SU-DHL-6 (cell line): Measurements from ENCODE around the gene BASP1.

Experiments
- CTCF ChIP-seq: fragments of 200-600 bp; sonication (generic); IDR thresholded peaks from one replicate; pipeline ENCODE4 v1.5.1; 2017; ENCODE audit warnings: antibody characterized with exemption, mild to moderate bottlenecking, low read length, moderate library complexity; ENCODE audit not compliant: insufficient read depth, poor library complexity, severe bottlenecking
- EZH2phosphoT487 ChIP-seq: fragments of 200-600 bp; sonication (generic), shearing (Covaris generic); conservative IDR thresholded peaks from 2 replicates; pipeline ENCODE4 v1.6.1; 2018; ENCODE audit warnings: mild to moderate bottlenecking, antibody characterized with exemption, low read length, moderate library complexity, mixed read lengths

- TF ChIP-seq CTCF = no peak
- TF ChIP-seq EZH2phosphoT487 = no peak
Measured at GRCh38 chr5:17305964-17306725, 88.7 kb downstream of the BASP1 start.
